ENCODE measurements around the gene RBMS1.

- TF ChIP-seq CTCF (IDR thresholded peaks at IDR 0.05) (no peak), POLR2A (IDR thresholded peaks at IDR 0.05) (no peak), POLR2AphosphoS5 (IDR thresholded peaks at IDR 0.05; ENCODE audit: insufficient read depth in 1 of 2, low read depth in 1 of 2) (no peak)
These were observed 36.0 kb downstream of the RBMS1 start for GRCh38 chr2:160457588-160457987.

Data from vagina (tissue), 2 donors.